Occipital lobe (tissue), 2 donors: Measurements from ENCODE around the gene AP3B1. TPM values are rescaled to one million over a fixed set of nuclear protein-coding genes. Genes with fewer than 3 reads are reported as not detected.
"Not testable (repeated sequence)": the region's sequence is repeated elsewhere in the genome, so short reads cannot be mapped to it uniquely, and the experiment has no call there.

ENCODE experiments used
- DNase-seq: peaks from one replicate; lab custom pipeline; 2025; lab: John Stamatoyannopoulos, UW
- total RNA-seq: library from RNA; depleted of rRNA; stranded (reverse); fragments of >200 nt; gene quantifications from one replicate; pipeline ENCODE4 v1.2.3, GENCODE V29; 2014

AP3B1 gene
- total RNA-seq, 1 donor from 2014 or later = 34.3 TPM

DNA sequence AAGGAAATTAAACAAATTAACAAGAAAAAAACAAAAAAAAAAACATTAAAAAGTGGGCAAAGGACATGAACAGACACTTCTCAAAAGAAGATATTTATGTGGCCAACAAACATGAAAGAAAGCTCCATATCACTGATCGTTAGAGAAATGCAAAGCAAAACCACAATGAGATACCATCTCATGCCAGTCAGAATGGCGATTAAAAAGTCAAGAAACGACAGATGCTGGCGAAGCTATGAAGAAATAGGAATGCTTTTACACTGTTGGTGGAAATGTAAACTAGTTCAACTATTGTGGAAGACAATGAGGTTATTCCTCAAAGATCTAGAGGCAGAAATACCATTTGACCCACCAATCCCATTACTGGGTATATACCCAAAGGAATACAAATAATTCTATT is 223.8 kb downstream of the AP3B1 start:
- not testable (repeated sequence) for DNase-seq

DNA sequence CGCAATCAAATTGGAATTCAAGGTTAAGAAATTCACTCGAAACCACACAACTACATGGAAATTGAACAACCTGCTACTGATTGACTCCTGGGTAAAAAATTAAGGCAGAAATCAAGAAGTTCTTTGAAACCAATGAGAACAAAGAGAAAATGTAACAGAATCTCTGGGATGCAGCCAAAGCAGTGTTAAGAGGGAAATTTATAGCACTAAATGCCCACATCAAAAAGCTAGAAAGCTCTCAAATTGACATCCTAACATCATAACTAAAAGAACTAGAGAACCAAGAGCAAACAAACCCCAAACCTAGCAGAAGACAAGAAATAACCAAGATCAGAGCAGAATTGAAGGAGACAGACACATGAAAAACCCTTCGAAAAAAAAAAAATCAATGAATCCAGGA is 226.9 kb downstream of the AP3B1 start:
- not testable (repeated sequence) for DNase-seq

DNA sequence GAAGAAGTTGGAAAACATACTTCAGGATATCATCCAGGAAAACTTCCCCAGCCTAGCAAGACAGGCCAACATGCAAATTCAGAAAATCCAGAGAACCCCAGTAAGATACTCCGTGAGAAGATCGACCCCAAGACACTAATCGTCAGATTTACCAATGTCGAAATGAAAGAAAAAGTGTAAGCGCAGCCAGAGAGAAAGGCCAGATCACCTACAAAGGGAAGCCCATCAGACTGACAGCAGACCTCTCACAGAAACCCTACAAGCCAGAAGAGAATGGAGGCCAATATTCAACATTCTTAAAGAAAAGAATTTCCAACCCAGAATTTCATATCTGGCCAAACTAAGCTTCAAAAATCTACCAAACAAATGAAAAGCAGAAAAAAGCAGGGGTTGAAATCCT is 227.8 kb downstream of the AP3B1 start:
- not testable (repeated sequence) for DNase-seq

DNA sequence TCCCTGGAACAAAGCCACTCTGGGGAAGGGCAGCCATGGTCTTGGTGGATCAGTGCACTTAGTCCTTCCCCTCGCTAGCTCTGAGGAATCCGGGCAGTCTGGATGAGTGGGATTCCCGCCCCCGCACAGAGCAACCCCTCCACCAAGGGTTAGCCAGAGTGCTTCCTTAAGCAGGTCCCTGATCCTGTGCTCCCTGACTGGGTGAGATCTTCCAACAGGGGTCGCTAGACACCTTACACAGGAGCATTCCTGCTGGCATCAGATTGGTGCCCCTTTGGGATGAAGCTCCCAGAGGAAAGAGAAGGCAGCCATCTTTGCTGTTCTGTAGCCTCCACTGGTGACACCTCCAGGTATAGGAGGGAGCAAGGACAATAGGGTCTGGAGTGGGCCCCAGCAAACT is 228.8 kb downstream of the AP3B1 start:
- DNase-seq = no peak

DNA sequence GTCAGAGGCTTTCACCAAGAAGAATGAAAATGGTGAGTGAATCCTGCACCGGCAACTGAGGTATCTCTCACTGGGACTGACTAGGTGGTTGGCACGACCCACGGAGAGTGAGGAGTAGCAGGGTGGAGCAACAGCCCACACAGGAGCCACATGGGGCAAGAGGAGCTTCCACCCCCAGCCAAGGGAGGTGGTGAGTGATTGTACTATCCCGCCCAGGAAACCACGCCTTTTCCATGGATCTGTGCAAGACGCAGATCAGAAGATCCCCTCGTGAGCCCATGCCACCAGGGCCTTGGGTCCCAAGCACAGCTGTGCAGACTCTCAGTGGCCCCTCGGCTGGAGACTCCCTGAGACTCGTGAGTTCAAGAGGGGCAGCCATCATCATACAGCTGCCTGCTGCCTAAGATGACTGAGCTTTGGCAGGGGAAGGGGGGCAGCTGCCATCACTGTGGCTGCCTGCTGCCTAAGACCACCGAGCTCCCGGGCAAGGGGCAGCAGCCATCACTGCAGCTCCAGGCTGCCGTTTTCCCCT is 229.5 kb downstream of the AP3B1 start:
- no peak for DNase-seq

DNA sequence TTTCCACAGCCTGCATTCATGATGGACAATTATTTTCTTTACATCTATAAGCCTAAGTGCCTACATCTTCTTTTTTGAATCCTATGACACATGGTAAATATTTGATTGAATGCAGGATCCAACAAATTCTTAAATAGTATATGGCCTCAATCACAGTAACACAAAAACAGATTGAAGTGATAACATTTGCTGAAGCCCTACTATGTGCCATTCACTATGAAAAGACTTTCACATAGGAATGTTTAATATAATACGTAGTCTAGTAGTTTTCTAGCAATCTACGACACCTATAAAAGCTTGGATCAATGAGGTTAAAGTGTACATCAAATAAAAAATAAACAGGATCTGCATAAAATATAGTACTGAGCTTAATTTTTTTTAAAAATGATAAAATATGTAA is 231.0 kb downstream of the AP3B1 start:
- no peak for DNase-seq

DNA sequence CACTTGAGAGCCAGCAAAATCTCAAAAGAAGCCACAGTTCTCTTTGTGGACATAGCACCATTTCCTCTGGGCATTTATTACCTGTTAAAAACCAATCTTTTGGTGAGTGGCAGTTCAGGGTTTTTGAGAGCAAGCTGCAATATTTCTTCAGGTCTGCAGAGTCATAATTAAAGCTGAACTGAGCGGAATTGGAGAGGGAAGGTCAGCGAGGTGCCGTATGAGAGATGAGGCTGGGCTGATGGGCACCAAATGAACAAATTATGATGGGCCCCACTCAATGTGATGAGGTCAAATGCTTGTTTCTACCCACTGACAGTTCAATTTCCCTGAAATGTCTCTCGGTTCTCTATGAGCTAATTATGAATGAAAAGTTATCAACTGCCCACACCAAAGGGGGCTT is 231.9 kb downstream of the AP3B1 start:
- no peak for DNase-seq

DNA sequence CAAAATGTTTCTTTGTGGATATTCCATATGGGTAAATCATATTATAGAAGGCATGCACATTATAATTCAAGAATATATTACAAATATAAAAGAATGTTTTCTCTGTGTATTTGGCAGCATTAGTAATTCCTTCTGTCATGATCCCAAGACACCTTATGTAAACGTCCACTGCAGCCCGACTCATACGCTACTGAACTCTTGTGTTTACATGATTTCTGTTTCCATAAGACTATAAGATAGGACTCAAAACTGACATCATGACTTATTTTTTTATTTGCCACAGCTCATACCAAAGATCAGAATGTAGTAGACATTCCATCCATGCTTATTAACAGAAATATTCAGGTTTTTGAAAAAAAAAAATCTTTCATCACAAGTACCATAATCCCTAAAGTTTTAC is 234.1 kb downstream of the AP3B1 start:
- DNase-seq = no peak

DNA sequence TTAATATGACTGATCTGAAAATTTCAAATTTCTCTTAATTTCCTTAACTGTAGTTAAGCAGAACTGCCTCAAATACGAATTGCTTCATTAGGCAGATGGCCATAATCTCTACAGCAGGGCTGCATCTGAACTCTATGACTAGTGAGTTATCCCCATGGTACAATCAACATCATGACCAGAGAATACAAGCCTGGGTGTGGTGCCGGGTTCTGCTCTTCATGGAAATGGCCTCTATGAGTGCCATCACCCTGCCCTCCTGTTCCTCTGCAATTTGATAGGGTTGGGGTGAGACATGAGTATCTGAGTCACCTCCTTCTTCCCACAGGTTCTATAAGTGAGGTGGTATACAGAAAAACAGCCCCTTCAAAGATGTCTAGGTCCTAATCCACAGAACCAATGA is 235.9 kb downstream of the AP3B1 start:
- no peak for DNase-seq

DNA sequence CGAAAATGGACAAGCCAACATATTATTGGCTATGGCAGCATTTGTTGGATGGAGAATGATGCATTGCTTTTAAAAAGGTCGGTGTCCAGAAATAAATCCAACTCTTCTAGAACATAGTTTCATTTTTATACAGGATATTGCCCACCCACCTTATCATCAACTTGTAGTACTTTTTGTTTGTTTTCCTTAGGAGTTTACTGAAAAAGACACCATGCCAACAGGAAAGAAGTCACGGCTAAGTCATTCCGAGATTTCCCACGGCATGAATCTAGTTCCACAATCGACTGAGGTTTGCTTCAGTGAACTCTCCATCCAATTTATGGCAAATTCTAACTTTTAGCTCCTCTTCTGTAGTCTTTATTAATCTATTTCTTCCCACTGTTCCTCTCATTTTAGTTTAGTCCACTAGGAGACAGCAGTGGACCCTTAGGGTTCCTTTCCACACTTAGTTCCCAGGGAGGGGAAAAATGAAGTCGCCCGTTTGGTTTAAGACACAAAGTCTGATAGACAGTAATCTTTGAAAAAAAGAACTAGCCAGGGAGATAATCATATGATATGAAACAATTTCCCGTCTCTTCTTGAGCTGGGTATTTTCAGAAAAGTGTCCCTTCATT is 237.5 kb downstream of the AP3B1 start:
- no peak for DNase-seq

DNA sequence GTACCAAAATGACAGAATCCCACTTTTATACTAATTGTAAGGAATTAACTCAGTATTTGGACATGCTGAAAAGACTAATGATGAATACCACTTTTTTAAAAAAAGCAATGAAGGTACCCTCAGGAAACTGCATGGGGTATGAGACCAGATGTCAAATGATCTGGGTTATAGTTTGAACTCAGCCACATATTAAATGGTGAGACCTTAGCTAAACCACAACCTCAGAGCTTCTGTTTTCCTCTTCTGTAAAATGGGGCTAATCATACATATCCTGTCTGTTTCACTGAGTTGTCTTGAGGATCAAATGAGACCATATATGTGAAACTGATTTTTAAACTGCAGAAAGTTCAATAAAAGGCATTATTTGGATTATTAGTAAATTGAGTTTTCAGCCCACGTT is 238.4 kb downstream of the AP3B1 start:
- no peak for DNase-seq

DNA sequence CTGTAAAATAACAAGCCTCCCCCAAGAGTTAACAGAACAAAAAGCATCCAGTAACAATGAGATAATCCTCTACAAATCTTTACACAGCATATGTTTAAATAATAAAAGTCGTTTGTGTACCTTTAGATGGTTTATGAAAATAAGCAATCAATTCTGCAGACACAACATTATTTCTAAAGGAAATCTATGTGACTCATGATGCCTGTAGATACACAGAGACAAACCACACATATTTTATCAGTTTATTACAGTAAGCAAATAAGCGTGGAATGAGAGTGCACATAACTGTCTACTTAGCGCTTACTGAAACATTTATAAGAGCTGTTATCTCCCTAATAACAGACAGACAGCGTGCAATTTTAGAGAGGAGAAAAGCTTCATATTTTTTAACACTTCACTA is 243.6 kb downstream of the AP3B1 start:
- no peak for DNase-seq

DNA sequence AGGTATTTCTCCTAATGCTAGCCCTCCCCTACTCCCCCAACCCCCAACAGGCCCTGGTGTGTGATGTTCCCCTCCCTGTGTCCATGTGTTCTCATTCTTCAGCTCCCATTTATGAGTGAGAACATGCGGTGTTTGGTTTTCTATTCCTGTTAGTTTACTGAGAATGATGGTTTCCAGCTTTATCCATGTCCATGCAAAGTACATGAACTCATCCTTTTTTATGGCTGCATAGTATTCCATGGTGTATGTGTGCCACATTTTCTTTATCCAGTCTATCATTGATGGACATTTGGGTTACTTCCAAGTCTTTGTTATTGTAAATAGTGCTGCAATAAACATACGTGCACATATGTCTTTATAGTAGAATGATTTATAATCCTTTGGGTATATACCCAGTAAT is 247.7 kb downstream of the AP3B1 start:
- not testable (repeated sequence) for DNase-seq

DNA sequence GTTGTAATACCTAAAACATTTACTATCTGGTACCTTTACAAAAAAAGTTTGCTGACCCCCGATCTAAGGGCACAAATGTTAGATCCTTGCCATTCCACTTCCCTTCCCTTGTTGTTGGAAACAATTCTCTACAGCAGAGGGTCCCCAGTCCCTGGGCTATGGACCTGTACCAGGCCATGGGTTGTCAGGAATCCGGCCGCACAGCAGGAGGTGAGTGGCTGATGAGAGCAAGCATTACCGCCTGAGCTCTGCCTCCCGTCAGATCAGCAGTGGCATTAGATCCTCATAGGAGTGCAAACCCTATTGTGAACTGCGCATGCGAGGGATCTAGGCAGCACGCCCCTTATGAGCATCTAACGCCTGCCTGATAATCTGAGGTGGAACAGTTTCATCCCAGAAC is 248.5 kb downstream of the AP3B1 start:
- no peak for DNase-seq

DNA sequence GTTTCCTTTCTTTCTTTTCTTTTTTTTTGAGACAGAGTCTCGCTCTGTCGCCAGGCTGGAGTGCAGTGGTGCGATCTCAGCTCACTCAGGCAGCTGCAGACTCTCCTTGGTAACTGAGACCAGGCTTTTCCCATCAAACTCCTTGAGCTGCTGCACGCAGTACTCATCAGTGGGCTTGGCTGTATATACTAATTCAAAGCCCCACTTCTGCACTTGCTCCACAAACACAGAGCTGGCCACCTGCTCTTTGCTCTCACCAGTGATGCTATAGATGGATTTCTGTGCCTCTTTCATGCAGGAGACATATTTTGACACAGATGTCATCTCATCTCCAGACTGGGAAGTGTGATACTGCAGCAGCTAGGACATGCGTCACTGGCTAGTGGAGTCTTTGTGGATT is 252.7 kb downstream of the AP3B1 start:
- DNase-seq = no peak

DNA sequence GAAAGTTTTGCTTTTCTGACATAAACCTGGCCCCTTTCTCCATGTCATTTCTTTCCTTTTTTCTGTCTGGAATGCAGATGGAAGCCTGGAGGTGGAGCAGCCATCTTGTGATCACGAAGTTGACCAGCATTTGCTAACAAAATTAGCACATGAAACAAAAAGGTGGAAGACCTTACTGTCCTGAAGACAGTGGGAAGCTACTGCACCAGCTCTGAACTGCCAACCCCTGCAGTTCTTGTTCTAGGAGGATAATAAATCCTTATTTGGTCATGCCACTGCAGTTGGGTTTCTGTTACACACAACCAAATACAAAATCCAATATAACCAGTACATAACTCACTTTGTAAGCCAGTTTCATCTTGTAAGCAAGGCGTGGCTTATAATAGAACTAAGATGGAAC is 269.0 kb downstream of the AP3B1 start:
- no peak for DNase-seq

DNA sequence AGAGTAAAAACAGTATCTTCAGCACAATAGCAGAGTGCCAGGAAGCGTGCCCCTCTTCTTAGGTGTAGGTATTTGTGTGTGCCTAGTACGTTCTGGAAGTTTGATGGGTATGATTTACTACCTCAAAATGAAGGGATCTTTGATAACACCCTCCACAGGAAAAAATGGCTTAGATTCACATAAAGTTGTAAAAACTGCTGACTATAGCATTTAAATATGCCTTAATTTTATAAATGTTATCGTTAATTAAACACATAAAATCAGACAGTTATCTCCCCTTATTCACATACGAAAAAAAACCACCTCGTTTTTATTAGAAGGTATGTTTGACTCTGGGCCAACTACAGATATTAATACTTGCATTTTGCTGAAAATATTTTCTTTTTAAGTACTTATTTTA is 274.8 kb downstream of the AP3B1 start:
- DNase-seq = no peak

DNA sequence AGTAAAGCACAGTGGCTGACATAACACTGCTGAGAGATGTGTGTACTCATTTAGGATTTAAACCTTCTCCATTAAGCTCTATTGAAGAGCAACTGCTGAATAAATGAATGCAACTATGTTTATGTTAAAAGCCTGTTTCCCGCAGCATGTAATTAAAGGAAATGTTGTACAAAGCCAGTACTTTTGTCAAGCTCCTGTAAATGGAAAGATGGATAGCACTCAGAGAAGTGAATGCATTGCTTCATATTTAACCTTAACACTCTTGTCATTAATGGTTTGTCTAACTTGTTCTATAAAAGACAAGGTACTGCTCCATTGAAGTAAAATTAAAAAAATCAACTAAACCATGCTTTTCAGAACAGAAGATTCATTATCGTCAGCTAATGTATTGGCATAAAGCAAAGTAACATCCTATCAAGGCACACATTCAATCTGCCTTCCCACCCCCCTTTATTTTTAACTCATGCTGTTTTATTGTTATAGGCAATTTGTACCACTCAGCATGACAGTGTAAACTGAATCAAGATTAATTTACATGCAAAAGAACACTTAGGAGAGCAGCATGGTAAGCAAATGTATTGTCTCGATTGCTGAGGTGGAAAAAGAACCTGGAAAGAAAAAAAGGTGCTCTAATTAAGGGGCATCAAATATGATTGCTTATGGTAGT is 277.5 kb downstream of the AP3B1 start:
- no peak for DNase-seq

DNA sequence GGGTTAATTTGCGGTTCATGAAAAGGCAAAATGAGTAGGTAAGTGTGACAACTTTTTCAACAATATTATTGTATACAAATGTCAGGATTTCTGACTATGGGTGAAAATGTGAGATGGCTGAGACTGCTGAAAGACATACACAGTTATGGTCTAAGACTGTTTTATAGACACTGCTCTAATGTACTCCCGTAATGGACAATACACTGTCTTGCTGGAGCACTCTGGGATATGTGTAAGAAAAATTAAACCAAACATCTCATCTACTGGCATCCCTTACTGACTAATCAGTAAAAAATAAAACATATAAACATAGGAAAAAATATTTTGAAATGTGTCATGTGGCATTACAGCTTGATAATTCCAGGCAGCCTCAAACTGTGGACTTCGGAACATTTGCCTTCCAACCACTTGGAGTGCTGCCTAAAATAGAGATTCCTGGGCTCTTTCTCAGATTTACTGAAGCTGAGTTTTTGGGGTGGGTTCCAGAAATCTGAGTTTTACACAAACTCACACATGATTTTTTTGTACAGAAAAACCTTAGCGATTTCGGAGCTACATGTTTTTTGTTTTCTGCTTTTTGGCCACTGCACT is 284.5 kb downstream of the AP3B1 start:
- no peak for DNase-seq

DNA sequence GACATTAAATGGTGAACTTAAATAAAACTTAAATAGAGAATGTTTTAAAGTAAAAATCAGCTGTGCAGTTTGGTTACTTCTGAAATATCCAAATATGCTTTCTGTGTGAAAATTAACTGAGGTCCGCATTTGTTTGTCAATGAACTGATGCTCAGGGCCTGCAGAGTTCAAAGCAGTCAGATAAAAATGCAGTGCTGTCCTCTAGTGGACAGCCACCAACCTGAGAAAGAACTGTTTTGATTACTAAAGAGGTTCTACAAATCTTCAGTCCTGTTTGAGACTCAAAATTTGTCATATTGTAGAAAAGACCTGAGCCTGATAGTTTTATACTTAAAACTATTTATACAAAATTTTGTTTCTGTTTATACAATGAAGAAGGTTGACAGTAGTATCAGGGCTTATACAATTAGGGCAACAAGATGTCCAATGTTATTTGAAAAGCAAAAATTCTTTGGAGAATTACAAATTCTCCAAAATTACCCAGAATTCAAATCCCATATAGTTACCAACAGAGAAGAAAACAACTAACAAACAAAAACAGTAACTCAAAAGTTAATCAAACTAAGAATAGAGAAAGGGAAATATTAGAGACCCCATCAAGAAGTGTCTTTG is 286.0 kb downstream of the AP3B1 start:
- DNase-seq = no peak

DNA sequence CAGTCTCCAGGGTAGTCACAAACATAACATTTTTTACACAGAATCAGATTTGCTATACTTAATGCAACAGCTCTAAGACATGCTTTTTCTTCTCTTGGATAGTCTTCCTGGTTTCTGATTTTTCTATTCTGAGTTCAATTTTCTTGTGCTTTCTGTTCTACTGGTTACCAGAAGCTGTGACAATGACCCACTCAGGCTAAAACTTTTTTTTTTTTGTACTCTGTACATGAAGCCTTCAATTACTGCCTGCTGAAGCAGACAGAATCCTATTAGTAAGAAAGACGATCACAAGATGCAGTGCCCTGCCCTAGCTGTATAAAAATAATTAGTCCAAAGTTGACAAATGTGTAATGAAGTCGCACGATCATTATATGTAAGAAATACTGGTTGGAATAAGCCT is 287.3 kb downstream of the AP3B1 start:
- no peak for DNase-seq

DNA sequence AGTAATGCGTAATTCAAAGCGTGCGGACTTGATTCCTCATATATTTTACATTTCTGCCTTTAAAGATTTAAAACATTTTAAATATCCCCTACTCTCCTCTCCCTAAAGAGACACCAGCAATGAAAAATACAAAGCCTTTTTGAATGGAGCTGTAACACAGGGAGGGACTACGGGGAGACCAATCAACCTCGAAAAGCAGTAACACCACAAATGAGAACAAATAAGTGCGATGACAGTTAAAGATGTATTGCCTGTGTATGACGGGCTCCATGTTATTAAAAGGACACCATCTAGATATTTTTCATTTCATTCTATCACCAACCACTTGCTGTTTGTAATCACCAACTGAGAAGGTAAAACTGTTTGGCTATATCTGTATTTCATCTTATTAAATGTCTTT is 288.0 kb downstream of the AP3B1 start:
- DNase-seq = no peak
